IMR-90 (cell line): ENCODE measurements around the gene GNAZ.

Experiments used
- MAZ ChIP-seq: IDR thresholded peaks from 2 replicates; pipeline ENCODE4 v1.6.1; 2012; ENCODE audit warnings: low read depth, mild to moderate bottlenecking, low read length, improper control_type of control experiment, moderate library complexity, borderline replicate concordance
- POLR2A ChIP-seq: IDR thresholded peaks from 2 replicates; pipeline ENCODE4 v1.6.1; 2012; ENCODE audit warnings: mild to moderate bottlenecking, low read depth, low read length
- RAD21 ChIP-seq: IDR thresholded peaks from 2 replicates; pipeline ENCODE4 v1.6.1; 2012; ENCODE audit warnings: low read length, improper control_type of control experiment
- RFX5 ChIP-seq: IDR thresholded peaks from 2 replicates; pipeline ENCODE4 v1.8.0; 2012; ENCODE audit warnings: low read depth, mild to moderate bottlenecking, low read length, moderate library complexity
- TF ChIP-seq, protein P1 (sequence below): conservative IDR thresholded peaks from 2 replicates; pipeline ENCODE4 v1.5.1; 2012; ENCODE audit warnings: mild to moderate bottlenecking, low read depth, low read length, improper control_type of control experiment

DNA sequence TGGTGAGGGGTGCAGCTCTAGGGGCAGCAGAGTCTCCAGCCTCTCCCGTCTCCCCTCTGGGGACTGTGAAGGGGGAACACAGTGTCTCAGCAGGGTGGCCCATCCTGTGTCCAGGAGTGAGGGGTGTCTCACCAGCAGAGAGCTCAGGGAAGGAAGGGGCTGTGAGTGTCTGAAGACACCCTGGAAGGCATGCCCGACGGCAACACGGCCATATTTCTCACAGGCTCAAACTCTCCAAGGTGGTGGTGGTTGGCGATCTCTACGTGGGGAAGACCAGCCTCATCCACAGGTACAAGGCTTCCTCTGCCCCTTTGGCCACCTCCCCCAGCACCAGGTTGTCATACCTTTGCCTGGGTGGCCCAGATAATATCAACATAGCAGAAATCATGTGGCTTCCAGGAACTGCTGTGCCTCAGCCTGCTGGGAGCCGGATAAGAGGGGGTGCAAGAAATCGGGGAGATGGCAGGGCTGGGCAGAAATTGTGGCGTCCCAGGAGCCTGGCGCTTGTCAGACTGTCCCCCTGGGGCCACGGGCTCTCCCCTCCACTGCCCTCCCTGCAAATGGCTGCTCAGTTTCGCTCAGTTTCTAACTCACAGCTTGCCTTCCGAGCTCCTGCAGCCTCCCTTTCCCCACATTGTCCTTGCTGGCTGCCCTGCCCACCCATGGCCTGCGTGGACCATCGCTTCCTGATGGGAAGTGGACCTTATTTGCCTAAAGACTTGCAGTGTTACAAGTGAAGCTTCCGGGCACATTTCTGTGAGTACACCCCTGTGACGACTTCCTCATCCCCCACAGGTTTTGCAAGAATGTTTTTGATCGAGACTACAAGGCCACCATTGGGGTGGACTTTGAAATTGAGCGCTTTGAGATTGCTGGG, 82.2 kb downstream of the GNAZ start:
- TF ChIP-seq, protein P1, sequence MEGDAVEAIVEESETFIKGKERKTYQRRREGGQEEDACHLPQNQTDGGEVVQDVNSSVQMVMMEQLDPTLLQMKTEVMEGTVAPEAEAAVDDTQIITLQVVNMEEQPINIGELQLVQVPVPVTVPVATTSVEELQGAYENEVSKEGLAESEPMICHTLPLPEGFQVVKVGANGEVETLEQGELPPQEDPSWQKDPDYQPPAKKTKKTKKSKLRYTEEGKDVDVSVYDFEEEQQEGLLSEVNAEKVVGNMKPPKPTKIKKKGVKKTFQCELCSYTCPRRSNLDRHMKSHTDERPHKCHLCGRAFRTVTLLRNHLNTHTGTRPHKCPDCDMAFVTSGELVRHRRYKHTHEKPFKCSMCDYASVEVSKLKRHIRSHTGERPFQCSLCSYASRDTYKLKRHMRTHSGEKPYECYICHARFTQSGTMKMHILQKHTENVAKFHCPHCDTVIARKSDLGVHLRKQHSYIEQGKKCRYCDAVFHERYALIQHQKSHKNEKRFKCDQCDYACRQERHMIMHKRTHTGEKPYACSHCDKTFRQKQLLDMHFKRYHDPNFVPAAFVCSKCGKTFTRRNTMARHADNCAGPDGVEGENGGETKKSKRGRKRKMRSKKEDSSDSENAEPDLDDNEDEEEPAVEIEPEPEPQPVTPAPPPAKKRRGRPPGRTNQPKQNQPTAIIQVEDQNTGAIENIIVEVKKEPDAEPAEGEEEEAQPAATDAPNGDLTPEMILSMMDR, result no peak
- TF ChIP-seq RAD21, result no peak
- TF ChIP-seq MAZ, result no peak
- TF ChIP-seq RFX5, result no peak
- TF ChIP-seq POLR2A, result no peak
